HG03108 (cell line): ENCODE data around the gene PER2.

Experiments used
- ATAC-seq: cut with Tn5 transposase; IDR thresholded peaks from one replicate; pipeline ENCODE4 v1.9.1; 2021; ENCODE audit warnings: moderate library complexity; ENCODE audit not compliant: unreplicated experiment

Gene PER2

GRCh38 chr2:238233625-238234024, 54.8 kb downstream of the PER2 start:
- ATAC-seq, result no peak

- no peak for ATAC-seq
Measured at GRCh38 chr2:238231809-238232208, 56.6 kb downstream of the PER2 start.

DNA sequence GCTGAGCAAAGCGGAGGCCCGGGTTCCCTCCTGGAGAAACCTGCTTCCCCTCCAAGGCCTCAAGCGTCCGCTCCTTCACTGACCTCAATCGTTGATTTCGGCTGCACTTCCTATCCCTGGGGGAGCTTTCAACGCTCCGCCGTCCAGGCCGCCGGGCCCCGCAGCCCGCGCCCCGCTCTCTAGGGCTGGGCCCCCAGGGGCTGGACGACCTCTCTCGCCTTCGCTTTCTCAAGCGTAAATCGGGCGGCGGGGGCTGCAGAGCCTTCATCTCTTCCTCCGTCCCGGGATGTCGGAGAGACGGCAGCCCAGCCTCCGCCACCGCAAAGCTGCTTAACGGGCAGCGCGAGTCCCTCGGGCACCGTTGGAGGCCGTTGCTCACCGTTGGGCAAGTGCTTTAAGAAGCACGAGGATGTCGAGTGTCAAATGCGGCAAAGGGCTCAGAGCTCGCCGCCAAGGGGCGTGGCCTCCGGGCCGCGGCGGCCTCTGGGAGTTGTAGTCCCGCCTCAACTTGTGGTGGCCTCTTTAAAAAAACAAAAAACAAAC, 57.1 kb downstream of the PER2 start:
- peak; percentile 57 for ATAC-seq

- no peak for ATAC-seq
Measured at GRCh38 chr2:238230699-238231098, 57.7 kb downstream of the PER2 start.

DNA sequence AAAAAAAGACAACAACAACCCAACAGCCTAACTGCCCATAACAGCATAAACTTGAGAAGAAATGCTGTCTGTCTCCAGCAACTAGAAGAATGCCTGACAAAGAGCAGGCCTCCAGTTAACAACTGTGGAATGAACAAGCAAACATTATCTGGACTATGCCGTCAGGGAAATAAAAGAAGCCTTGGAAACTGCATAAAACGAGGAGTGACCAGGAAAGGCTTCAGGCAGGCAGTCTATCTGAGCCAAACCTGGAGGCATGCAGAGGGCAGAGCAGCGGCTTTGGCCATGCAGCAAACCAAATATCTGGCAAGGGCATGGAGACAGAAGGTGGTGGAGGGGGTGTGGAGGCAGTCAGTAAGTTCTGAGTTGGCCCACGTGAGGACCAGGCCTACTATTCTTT, 59.7 kb downstream of the PER2 start:
- ATAC-seq, result no peak

GRCh38 chr2:238227587-238228032, 60.8 kb downstream of the PER2 start:
- ATAC-seq, result no peak

GRCh38 chr2:238226698-238227586, 61.5 kb downstream of the PER2 start:
- no peak for ATAC-seq

DNA sequence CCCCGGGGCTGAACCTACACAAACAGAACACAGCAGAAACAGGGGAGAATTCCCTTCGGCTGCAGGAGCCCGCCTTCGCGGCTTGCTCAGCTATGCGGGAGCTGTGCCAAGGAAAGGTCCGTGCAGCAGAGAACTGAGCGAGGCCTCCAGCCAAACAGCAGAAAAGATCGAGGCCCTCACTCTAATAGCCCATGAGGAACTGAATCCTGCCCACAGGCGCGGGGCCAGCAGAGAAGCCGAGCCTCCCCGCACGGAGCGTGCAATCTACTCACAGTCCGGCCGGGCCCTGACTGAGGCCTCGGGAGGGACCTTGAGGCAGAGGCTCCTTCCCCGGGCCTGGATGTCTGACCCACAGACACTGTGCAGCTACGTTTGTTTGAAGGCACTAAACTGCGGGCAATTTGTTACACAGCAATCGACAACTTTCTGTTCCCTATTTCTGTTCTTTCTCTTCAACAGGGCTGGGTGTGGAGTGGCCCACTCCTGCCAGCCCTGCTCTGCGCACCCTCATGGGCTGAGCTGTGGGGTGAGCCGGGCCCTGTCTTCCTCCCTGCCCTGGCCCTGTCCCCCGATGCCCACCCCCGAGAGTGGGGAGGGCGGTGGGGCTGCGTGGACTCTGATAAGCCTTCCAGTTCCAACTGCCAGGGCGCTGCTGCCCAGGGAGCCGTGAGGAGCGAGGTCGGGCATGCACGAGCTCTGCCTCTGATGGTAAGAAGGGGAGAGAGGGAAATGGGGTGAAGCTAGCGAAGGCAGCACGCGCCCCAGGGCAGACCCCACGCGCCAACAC, 62.3 kb downstream of the PER2 start:
- ATAC-seq, result no peak

DNA sequence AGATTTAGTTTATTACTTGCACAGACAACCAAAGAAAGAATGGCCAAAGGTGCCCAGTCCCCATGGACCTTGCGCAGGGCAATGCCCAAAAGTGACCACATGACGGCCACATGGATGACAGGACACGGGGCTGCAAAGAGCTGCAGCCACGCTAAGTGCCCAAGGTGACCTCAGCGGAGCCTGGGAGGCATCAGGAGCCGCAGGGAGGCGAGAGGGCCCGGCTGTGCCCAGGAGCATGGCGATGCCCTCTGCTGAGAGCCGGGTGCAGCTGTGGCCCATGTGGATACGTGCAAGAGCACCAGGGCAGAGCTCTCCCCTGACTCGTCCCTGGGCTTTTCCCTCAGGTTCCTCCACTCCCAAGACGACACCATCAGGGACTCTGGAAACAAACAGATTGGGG, 63.3 kb downstream of the PER2 start:
- no peak for ATAC-seq

DNA sequence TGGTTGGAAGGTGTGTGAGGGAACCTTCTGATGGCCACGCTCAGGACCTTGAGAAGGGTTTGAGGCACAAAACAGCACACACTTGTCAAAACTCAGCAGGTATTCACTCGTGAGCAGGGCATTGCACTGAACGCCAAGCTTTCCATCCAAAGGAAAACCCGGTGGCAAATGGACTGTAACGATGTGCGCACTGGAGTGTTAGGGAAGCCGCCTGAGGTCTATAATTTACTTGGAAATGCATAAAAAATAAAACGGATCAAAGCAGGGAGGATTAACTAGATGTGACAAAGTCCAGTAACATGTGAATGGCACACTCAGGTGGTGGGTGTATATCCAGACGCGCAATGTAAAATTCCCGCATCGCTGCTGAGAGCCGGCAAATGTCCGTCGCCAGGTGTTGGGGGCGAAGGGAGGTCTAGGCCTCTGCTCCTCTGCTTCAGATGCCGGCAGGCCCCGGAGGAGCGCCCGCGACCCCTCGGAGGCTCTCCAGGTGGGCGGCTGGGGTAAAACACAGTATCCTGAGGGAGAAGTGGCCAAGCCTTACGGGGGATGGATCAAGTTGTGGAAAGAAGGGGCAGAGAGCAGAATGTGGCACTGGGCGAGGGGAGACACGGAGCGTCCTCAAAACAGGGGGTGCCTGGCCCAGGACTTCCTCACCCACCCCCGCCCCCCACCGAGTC, 63.9 kb downstream of the PER2 start:
- ATAC-seq, result no peak

- no peak for ATAC-seq
Measured at GRCh38 chr2:238220892-238221521, 67.4 kb downstream of the PER2 start.

- no peak for ATAC-seq
Measured at GRCh38 chr2:238220274-238220891, 68.0 kb downstream of the PER2 start.

- no peak for ATAC-seq
Measured at GRCh38 chr2:238216651-238217184, 71.7 kb downstream of the PER2 start.

DNA sequence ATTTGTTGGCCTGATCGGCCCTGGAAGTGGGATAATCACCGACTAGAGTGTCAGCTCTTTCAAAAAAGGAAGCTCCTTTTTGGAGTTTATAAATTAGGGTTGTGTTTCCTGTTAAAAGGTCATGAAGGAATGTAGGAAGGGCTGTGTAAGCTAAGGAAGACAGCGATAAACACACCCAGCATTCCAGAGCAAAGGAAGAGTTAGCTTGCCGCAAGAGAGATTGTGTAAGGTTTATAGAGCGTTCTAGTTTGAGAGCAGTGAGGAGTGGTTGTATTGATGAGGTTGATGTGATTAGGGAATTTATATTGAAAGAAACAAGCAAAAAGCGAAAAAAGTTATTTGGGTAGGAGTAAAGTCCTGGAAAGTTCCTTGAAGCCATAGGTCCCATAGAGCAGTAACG, 81.4 kb downstream of the PER2 start:
- ATAC-seq, result no peak

GRCh38 chr2:238203973-238204683, 84.3 kb downstream of the PER2 start:
- ATAC-seq, result no peak

- ATAC-seq, result peak; percentile 90
Measured at GRCh38 chr2:238203094-238203972, 85.1 kb downstream of the PER2 start, which contains the start of gene ILKAP. Gene ILKAP (minus strand): TSS chr2:238203695. CDS start chr2:238203553, 142 bp downstream.

DNA sequence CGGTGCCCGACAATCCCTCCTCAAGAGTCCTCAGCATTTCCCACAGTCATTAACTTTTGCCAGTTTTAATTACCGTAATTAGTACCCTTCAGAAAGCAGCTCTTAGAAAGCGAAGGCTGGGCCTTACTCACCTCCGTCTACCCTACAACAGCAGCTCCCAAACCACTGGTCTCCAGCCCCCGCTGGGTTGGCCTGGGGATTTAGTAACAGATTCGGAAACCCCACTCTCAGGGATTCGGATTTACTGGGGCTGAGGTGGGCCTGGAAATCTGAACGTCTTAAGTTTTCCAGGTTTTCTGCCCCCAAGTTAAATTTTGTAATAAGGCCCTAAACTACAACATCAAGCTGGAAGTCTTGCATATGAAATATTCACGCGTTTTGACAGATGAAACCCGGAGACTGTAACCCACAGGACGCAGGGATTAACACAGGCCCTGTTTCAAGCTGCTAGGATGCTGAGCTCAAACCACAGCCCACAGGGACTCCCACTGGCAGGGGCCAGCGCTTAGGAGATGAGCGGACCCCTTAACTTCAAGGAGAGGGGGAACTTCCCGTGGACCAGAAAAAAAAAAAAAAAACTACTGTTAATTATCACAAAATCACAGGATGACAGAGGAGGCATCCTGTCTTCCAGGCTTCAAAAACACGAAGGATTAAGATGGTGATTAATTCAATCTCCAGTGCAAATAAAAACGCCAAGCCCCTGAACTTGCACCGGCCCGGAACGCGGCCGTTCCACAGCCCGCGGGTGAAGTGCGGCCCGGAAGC, 85.9 kb downstream of the PER2 start:
- no peak for ATAC-seq
